Upper lobe of left lung (tissue), 4 donors: Measurements from ENCODE around the gene PLXNA3.

Experiments
- EP300 ChIP-seq, 4 donors: sonication (generic); formaldehyde crosslinking; IDR thresholded peaks; one replicate each; pipeline ENCODE4 v1.5.1; 2017; ENCODE audit warnings: antibody characterized with exemption in 4 of 4, control low read depth in 2 of 4
- POLR2A ChIP-seq, 4 donors: fragments of 450-650 bp; IDR thresholded peaks; one replicate each; pipeline ENCODE4 v1.5.1; 2016 to 2017; ENCODE audit warnings: antibody characterized with exemption in 4 of 4, mild to moderate bottlenecking in 2 of 4
- POLR2AphosphoS5 ChIP-seq, 2 donors: sonication (generic); formaldehyde crosslinking; IDR thresholded peaks; one replicate each; pipeline ENCODE4 v1.5.1; 2017; ENCODE audit warnings: antibody characterized with exemption in 2 of 2
- TF ChIP-seq, protein P1 (sequence below), 6 experiments: fragments of 450-650 bp in 4 of 6; fragments of 200-600 bp in 2 of 6; sonication (generic) in 2 of 6; IDR thresholded peaks; one replicate each; pipeline ENCODE4 v1.5.1; 2016 to 2019; ENCODE audit warnings: antibody characterized with exemption in 6 of 6

DNA sequence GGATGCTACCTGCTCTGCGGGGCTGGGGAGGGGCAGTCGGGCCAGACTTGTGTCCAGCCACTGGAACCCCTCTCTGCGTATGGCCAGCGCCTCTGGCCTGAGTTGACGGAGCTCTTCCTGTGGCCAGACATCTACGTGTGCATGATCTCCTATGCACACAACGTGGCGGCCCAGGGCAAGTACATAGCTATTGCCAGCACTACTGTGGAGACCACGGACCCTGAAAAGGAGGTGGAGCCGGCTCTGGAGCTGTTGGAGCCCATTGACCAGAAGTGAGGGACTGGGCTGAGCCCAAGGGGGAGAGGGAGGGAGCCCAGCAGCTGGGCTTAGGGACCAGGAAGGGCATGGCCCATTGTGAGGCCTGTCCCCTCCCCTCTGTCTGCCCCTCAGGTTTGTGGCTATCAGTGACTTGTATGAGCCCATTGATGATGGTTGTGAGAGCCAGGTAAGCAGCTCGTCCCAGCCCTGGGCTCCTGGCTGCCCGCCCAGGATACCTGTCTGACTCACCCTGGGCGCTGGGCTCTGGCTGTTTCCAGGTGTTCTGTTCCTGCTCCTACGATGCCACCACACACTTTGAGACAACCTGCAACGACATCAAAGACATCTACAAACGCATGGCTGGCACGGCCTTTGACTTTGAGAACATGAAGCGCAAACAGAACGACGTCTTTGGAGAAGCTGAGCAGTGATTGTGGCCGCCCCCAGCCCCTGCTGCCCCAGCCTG lies 15.9 kb upstream of the PLXNA3 start:
- TF ChIP-seq POLR2A (IDR thresholded peaks at IDR 0.05): no peak
- no peak for TF ChIP-seq EP300 (IDR thresholded peaks at IDR 0.05)
- TF ChIP-seq, protein P1, sequence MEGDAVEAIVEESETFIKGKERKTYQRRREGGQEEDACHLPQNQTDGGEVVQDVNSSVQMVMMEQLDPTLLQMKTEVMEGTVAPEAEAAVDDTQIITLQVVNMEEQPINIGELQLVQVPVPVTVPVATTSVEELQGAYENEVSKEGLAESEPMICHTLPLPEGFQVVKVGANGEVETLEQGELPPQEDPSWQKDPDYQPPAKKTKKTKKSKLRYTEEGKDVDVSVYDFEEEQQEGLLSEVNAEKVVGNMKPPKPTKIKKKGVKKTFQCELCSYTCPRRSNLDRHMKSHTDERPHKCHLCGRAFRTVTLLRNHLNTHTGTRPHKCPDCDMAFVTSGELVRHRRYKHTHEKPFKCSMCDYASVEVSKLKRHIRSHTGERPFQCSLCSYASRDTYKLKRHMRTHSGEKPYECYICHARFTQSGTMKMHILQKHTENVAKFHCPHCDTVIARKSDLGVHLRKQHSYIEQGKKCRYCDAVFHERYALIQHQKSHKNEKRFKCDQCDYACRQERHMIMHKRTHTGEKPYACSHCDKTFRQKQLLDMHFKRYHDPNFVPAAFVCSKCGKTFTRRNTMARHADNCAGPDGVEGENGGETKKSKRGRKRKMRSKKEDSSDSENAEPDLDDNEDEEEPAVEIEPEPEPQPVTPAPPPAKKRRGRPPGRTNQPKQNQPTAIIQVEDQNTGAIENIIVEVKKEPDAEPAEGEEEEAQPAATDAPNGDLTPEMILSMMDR (IDR thresholded peaks at IDR 0.05): no peak
- TF ChIP-seq POLR2AphosphoS5 (IDR thresholded peaks at IDR 0.05): no peak
